Fibroblast of villous mesenchyme (primary cell): ENCODE measurements around the gene CSMD2. TPM values are rescaled to one million over a fixed set of nuclear protein-coding genes. Genes with fewer than 3 reads are reported as not detected.

Source experiments
- DNase-seq: peaks from one replicate; pipeline ENCODE4 v3.0.0-alpha.2; 2010; ENCODE audit warnings: low read depth
- H3K4me3 ChIP-seq: 2 replicates; pipeline ENCODE4 v1.5.1; 2011; ENCODE audit warnings: low read depth, mild to moderate bottlenecking, low read length
- total RNA-seq: library from RNA; depleted of rRNA; stranded (reverse); fragments of >200 nt; gene quantifications from 2 replicates; pipeline ENCODE4 v1.2.3, GENCODE V29; 2012
- TF ChIP-seq, protein P1 (sequence below): IDR thresholded peaks from 2 replicates; pipeline ENCODE4 v1.5.1; 2012; ENCODE audit warnings: low read depth, mild to moderate bottlenecking, low read length; ENCODE audit not compliant: insufficient read depth

Gene CSMD2
- total RNA-seq, 1 donor, result 3.0 TPM

DNA sequence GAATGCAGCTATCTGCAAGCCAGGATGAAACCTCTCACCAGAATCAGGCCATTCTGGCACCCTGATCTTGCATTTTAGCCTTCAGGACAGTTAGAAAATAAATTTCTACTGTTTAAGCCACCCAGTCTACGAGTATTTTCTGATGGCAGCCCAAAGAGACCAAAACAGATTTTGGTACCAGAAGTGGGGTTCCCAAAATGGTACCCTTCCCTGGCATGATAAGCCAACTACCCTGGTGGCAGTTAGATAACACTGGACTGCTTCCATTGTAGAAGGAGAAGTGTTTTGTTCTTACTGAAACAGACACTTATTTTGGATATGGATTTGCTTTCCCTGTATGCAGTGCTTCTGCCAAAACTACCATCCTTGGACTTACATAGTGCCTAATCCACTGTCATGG, 115.0 kb downstream of the CSMD2 start:
- DNase-seq, result no peak
- TF ChIP-seq, protein P1, sequence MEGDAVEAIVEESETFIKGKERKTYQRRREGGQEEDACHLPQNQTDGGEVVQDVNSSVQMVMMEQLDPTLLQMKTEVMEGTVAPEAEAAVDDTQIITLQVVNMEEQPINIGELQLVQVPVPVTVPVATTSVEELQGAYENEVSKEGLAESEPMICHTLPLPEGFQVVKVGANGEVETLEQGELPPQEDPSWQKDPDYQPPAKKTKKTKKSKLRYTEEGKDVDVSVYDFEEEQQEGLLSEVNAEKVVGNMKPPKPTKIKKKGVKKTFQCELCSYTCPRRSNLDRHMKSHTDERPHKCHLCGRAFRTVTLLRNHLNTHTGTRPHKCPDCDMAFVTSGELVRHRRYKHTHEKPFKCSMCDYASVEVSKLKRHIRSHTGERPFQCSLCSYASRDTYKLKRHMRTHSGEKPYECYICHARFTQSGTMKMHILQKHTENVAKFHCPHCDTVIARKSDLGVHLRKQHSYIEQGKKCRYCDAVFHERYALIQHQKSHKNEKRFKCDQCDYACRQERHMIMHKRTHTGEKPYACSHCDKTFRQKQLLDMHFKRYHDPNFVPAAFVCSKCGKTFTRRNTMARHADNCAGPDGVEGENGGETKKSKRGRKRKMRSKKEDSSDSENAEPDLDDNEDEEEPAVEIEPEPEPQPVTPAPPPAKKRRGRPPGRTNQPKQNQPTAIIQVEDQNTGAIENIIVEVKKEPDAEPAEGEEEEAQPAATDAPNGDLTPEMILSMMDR, result no peak
- no peak overlapping the region for H3K4me3 ChIP-seq

DNA sequence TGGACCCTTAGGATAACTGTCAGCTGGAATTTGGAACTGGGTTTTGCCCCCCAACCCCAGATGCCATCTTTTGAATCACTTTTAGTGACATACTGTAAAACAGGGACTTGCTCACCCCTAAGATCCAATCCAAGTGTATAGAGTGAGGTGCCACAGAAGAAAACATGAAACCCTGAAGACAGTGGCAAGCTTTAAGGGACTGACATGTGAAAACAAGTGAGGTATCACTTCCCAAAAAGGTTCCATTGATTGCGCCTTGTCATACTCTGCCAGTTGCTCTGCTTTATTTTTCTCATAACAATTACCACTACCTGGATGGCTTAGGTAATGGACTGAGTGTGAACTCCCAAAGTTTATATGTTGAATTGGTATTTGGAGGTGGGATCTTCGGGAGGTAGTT, 115.6 kb downstream of the CSMD2 start:
- H3K4me3 ChIP-seq, result no peak overlapping the region
- TF ChIP-seq, protein P1, result no peak
- no peak for DNase-seq

DNA sequence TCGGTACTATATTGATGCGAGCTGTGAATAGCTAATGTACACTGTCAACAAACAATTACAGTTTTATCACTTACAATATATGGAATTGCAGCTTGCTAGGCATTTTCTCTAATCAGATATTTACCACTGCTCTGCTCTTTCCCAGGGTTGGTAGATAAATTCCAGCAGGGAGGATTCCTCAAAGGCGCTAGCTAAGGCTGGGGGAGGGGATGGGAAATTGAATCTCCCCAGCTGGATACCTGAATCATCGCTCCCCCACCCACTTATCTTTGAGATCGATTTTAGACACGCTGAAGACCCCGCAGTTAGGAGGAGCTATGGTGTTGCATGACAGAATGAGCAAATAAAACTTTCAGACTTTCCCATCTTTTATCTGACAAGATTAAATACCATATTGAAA, 127.2 kb downstream of the CSMD2 start:
- TF ChIP-seq, protein P1, result no peak
- no peak overlapping the region for H3K4me3 ChIP-seq
- DNase-seq, result no peak

DNA sequence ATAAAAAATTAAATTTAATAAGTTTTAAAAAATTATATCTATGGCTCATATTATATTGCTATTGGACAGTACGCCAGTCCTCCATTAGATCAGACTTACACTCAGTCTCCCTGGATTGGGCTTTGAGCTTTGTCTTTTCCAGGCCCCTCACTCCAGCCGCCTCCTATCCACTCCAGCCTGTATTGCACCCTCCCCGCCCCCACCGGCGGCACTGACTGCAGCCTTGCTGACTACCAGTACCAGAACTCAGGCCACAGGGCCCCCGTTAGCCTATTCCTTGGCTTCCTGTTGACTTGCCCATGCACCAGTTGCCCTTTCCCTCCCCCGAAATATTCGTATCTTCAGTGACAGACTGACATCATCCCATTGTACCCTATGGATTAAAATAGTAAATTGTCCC, 127.9 kb downstream of the CSMD2 start:
- no peak for DNase-seq
- TF ChIP-seq, protein P1, result no peak
- no peak overlapping the region for H3K4me3 ChIP-seq

DNA sequence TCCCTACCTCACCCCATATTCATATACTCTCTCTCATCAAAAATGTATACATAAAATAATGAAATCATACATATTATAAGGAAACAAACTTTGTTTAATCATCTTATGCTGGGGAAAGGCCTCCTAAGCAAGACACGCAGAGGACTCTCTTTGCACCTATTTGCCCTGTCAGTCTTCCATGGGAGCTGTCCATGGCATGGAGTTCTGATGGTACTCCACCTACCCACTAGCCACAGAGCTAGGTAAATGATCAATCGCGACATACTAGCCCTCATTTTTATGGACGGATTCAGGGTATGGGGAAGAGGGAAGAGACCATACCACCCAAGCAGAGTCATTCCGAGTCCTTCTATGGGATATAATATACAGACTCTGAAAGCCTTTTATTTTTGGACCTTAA, 131.0 kb downstream of the CSMD2 start:
- no peak overlapping the region for H3K4me3 ChIP-seq
- TF ChIP-seq, protein P1, result no peak
- no peak for DNase-seq

DNA sequence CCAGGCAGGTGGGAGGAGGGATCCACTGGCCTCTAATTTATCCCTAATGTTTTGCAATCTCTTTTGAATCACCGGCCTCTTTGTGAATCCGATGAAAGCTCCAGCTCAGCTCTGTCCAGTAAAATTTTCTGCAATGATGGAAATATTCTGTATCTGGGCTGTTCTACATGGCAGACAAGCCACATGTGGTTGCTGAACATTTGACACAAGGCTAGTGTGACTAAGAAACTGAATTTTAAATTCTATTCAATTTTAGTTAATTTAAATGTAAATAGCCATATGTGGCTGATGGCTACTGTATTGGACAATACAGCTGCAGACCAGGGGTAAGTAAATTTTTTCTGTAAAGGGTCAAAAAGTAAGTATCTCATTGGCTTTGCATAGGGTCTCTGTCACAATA, 135.1 kb downstream of the CSMD2 start:
- no peak for DNase-seq
- no peak overlapping the region for H3K4me3 ChIP-seq
- TF ChIP-seq, protein P1, result no peak

DNA sequence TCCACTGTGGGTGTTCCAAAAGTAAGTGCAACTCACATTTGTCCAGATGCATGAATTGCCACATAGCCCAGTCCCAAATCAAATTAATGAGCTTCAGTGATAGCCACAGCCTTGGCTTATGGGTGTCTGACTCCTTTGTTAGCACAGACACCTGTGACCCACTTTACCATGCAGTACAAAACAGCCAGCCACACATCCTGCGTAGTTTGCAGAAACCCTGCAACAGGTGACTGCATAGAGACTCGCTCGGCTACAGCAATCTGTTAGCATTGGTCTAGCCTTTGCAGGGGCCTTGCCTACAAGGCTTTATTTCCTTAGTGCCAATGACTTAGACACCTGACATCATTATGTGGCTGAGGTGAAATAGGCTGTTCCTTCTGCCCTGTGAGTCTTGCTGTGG, 135.5 kb downstream of the CSMD2 start:
- TF ChIP-seq, protein P1, result no peak
- DNase-seq, result no peak

More for the DNA sequence above, 135.5 kb downstream of the CSMD2 start:
- no peak overlapping the region for H3K4me3 ChIP-seq
